Panc1 (cell line): Measurements from ENCODE around the gene FPGS. TPM values are rescaled to one million over a fixed set of nuclear protein-coding genes. Genes with fewer than 3 reads are reported as not detected.

Experiments used
- ATAC-seq: fragments of 200-7000 bp; cut with Tn5 transposase; 2 replicates; pipeline ENCODE4 v1.9.1; 2020; ENCODE audit warnings: mild to moderate bottlenecking, moderate library complexity
- BruUV-seq: library from RNA; stranded (reverse); fragments of 400-500 nt; replicated peaks from 2 replicates; lab custom pipeline; 2021; lab: Mats Ljungman, UMichigan
- CTCF ChIA-PET: fragments of 300-600 bp; sonication (Branson Sonifier 250); formaldehyde crosslinking; loops from one replicate; lab custom pipeline; 2022; ENCODE audit warnings: antibody characterized with exemption; lab: Charles Lee
- POLR2A ChIA-PET: fragments of 300-600 bp; sonication (Branson Sonifier 250); formaldehyde crosslinking; loops from one replicate; lab custom pipeline; 2022; ENCODE audit warnings: antibody characterized with exemption; lab: Charles Lee
- DNase-seq: peaks from one replicate; pipeline ENCODE4 v3.0.0-alpha.2; 2010; ENCODE audit warnings: low read depth, low spot score
- H3K27ac ChIP-seq: 2 replicates; pipeline ENCODE4 v1.5.1; 2011; ENCODE audit warnings: mild to moderate bottlenecking, low read length, inconsistent platforms
- H3K27me3 ChIP-seq: fragments of 200-500 bp; sonication (Bioruptor generic); 2 replicates; pipeline ENCODE4 v1.6.0; 2014; ENCODE audit warnings: low read length, inconsistent platforms; ENCODE audit not compliant: control insufficient read depth, insufficient read depth
- H3K36me3 ChIP-seq: fragments of 200-500 bp; sonication (Bioruptor generic); 2 replicates; pipeline ENCODE4 v1.5.1; 2014; ENCODE audit warnings: inconsistent platforms, mild to moderate bottlenecking, low read length, moderate library complexity; ENCODE audit not compliant: control insufficient read depth, insufficient read depth
- H3K4me1 ChIP-seq: 2 replicates; pipeline ENCODE4 v1.5.1; 2011; ENCODE audit warnings: inconsistent platforms, mild to moderate bottlenecking, low read length, moderate library complexity; ENCODE audit not compliant: control insufficient read depth, insufficient read depth
- H3K4me3 ChIP-seq, 2 experiments: 2 replicates each; pipeline ENCODE4 v1.5.1; 2011 to 2012; ENCODE audit warnings: low read depth in 2 of 2, low read length in 2 of 2, mild to moderate bottlenecking in 2 of 2, inconsistent platforms in 1 of 2, moderate library complexity in 1 of 2
- H3K9me3 ChIP-seq: fragments of 200-500 bp; sonication (Bioruptor generic); 2 replicates; pipeline ENCODE4 v1.5.1; 2014; ENCODE audit warnings: low read depth, mild to moderate bottlenecking, inconsistent platforms, low read length, moderate library complexity; ENCODE audit not compliant: control insufficient read depth, insufficient read depth
- CTCF ChIP-seq: fragments of 450-650 bp; IDR thresholded peaks from 2 replicates; pipeline ENCODE4 v1.5.1; 2017; ENCODE audit warnings: mild to moderate bottlenecking
- POLR2AphosphoS5 ChIP-seq: IDR thresholded peaks from 2 replicates; pipeline ENCODE4 v1.6.1; 2012; ENCODE audit warnings: mild to moderate bottlenecking, low read depth, low read length, moderate library complexity
- REST ChIP-seq, 2 experiments: IDR thresholded peaks; 2 replicates each; pipeline ENCODE4 v1.6.1; 2011 to 2012; ENCODE audit warnings: low read depth in 2 of 2, control low read depth in 1 of 2, low read length in 1 of 2, mild to moderate bottlenecking in 1 of 2, moderate library complexity in 1 of 2; ENCODE audit not compliant: insufficient read depth in 1 of 2
- SIN3A ChIP-seq: IDR thresholded peaks from 2 replicates; pipeline ENCODE4 v1.6.1; 2012; ENCODE audit warnings: low read depth, mild to moderate bottlenecking, low read length, moderate library complexity, borderline replicate concordance; ENCODE audit not compliant: insufficient read depth
- TCF7L2 ChIP-seq: IDR thresholded peaks from 2 replicates; pipeline ENCODE4 v1.6.1; 2011; ENCODE audit warnings: mild to moderate bottlenecking, low read depth, low read length, inconsistent platforms
- in situ Hi-C: cut with HindIII; loops from 2 replicates; pipeline ENCODE4 v1.10.0; 2016; ENCODE audit warnings: low sequenced_read_pairs, low pct_unique_long_range_greater_than_20kb
- intact Hi-C: fragments of 100-400 bp; cut with micrococcal nuclease; formaldehyde crosslinking; loops from one replicate; pipeline ENCODE4 v1.10.0; 2022; ENCODE audit not compliant: unreplicated experiment
- total RNA-seq: library from RNA; stranded (reverse); gene quantifications from one replicate; pipeline ENCODE4 v1.2.1, GENCODE V29; 2021; ENCODE audit not compliant: unreplicated experiment

The FPGS gene
- total RNA-seq, 1 experiment from 2014 or later = 56.5 TPM

- no peaks in the 10 kb centered on the region for H3K4me1 ChIP-seq
- in situ Hi-C loops (no loop called here), intact Hi-C loops (no loop called here)
- ATAC-seq = no peak
- ChIA-PET CTCF (no interaction called here), POLR2A (no interaction called here)
- H3K27me3 ChIP-seq = no peaks in the 10 kb centered on the region
- BruUV-seq = no TSS peak
- no peaks in the 10 kb centered on the region for H3K9me3 ChIP-seq
- H3K36me3 ChIP-seq = no peaks in the 10 kb centered on the region
- no peak for DNase-seq
- TF ChIP-seq POLR2AphosphoS5 (no peak), SIN3A (no peak), CTCF (no peak), REST (IDR thresholded peaks at IDR 0.05; ENCODE audit: insufficient read depth in 1 of 2, low read depth in 2 of 2, low read length in 1 of 2) (no peak), TCF7L2 (no peak)
- H3K4me3 ChIP-seq = no peak overlapping the region
- no peak overlapping the region for H3K27ac ChIP-seq
These were observed 34.8 kb upstream of the FPGS start for GRCh38 chr9:127767909-127768331.

GRCh38 chr9:127768698-127769097, 34.0 kb upstream of the FPGS start:
- no peaks in the 10 kb centered on the region for H3K27me3 ChIP-seq
- no peak overlapping the region for H3K27ac ChIP-seq
- no peaks in the 10 kb centered on the region for H3K36me3 ChIP-seq
- in situ Hi-C loops (no loop called here), intact Hi-C loops (no loop called here)
- POLR2A ChIA-PET = no interaction called here
- BruUV-seq = no TSS peak
- no peaks in the 10 kb centered on the region for H3K4me1 ChIP-seq
- CTCF ChIA-PET = no interaction called here
- DNase-seq = no peak
- H3K9me3 ChIP-seq = no peaks in the 10 kb centered on the region
- no peak for TF ChIP-seq TCF7L2
- no peak for TF ChIP-seq POLR2AphosphoS5
- TF ChIP-seq CTCF = no peak
- no peak overlapping the region for H3K4me3 ChIP-seq
- no peak for ATAC-seq
